ENCODE data around the gene CCDC14. TPM values are rescaled to one million over a fixed set of nuclear protein-coding genes. Genes with fewer than 3 reads are reported as not detected.

The CCDC14 gene
- total RNA-seq, 1 donor from 2014 or later, result 30.1 TPM

DNA sequence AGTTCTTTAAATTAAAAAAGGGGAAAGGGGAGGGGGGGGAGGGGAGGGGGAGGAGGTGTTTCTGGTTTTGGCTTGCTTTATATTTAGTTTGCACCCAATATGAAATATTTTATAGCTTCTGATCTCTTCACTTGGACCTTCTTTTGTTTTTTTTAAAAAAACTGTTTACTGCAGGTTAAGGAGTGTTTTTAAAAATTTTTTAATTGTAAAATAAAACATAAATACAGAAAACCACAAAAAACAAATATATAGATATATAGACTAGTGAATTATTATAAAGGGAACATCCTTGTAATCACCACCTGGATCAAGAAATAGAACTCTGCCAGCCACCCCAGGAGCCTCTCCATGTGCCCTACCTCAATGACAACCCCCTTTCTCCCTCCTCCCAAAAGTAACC lies 76.0 kb downstream of the CCDC14 start:
- ChIA-PET CTCF (no interaction called here), POLR2A (no interaction called here)
- no peak for ATAC-seq (ENCODE audit: low read depth)
- DNase-seq, result no peak
- TF ChIP-seq, protein P1, sequence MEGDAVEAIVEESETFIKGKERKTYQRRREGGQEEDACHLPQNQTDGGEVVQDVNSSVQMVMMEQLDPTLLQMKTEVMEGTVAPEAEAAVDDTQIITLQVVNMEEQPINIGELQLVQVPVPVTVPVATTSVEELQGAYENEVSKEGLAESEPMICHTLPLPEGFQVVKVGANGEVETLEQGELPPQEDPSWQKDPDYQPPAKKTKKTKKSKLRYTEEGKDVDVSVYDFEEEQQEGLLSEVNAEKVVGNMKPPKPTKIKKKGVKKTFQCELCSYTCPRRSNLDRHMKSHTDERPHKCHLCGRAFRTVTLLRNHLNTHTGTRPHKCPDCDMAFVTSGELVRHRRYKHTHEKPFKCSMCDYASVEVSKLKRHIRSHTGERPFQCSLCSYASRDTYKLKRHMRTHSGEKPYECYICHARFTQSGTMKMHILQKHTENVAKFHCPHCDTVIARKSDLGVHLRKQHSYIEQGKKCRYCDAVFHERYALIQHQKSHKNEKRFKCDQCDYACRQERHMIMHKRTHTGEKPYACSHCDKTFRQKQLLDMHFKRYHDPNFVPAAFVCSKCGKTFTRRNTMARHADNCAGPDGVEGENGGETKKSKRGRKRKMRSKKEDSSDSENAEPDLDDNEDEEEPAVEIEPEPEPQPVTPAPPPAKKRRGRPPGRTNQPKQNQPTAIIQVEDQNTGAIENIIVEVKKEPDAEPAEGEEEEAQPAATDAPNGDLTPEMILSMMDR (IDR thresholded peaks at IDR 0.05), result no peak
- Mint-ChIP-seq H3K9me3 (no peaks in the 10 kb centered on the region), H3K4me1 (peaks cover 14% of the 10 kb centered on the region), H3K27me3 (peaks cover 39% of the 10 kb centered on the region), H3K27ac (no peak overlapping the region), H3K36me3 (ENCODE audit: low read depth) (no peaks in the 10 kb centered on the region), H3K4me3 (no peak overlapping the region)
- intact Hi-C loops (cut with micrococcal nuclease), result no loop called here

DNA sequence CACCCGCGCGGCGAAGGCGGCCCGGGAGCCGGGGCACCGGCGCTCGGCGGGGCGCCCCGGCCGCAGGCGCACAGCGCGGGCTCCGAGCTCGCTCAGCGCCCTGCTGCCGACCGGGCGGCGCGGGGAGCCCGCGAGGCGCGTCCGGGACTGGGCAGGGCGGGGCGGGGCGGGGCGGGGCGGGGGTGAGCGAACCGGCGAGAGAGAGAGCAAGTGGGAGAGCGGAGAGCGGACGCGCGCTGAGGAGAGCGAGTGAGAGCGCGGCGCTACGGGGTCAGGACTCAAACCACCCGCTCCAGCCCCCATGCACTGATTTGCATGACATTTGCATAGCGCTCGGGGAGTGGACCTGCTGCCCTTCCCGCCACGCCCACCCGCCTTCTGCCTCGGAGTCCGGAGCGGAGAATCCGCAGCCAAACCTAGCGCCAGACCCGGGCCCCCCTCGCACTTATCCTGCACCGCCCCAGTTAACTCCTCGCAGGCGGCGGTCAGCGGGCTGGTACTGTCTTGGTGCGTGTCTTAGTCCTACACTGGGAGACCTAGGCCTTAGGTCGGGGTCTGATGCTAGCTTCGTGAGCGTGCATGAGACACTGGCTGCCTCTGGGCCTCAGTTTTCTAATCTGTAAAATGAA lies 76.7 kb downstream of the CCDC14 start, which contains the start of gene MYLK:
Gene MYLK (minus strand): TSS at position 130 of the 629 bp plus-strand sequence. CDS start 90,491 bp downstream, outside the sequence.
- peak; percentile 88 for ATAC-seq (ENCODE audit: low read depth)
- intact Hi-C loops (cut with micrococcal nuclease), result no loop called here
- H3K36me3 Mint-ChIP-seq (ENCODE audit: low read depth), result no peaks in the 10 kb centered on the region
- CTCF ChIA-PET, result no interaction called here
- H3K27me3 Mint-ChIP-seq, result peaks cover 39% of the 10 kb centered on the region
- peaks cover 14% of the 10 kb centered on the region for H3K4me1 Mint-ChIP-seq
- peak within 1 kb of the TSS; percentile 76 for H3K4me3 Mint-ChIP-seq
- H3K9me3 Mint-ChIP-seq, result no peaks in the 10 kb centered on the region
- H3K27ac Mint-ChIP-seq, result no peak within 1 kb of the TSS
- no peak for DNase-seq
- TF ChIP-seq, protein P1 (IDR thresholded peaks at IDR 0.05), result no peak
- POLR2A ChIA-PET, result no interaction called here

DNA sequence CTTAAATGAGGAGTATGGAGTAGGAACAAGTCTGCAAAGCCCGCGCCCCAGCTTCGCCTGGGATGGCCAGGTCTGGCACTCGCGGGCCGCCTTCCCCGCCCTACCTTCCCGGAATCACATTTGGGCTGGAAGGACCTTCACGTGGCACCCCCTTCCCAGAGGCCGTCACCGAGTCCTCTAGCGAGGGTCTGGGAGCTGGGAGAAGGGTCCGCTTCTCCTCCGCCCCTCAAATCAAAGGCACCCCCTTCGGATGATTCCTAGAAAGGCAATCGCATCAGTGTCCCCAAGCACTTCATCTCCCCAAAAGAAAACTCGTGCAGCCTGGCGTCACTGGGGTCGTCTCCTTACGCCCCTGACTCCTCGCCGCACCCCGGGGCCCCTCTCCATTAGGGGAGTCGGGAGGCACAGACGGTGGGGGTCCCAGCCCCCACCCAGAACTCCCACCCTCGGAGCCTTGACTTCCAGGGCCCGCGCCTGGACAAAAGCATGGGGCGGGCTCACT lies 77.3 kb downstream of the CCDC14 start:
- Mint-ChIP-seq H3K36me3 (ENCODE audit: low read depth) (no peaks in the 10 kb centered on the region), H3K4me3 (peak overlapping the region; percentile 61), H3K27ac (no peak overlapping the region), H3K4me1 (peaks cover 14% of the 10 kb centered on the region), H3K27me3 (peaks cover 39% of the 10 kb centered on the region), H3K9me3 (no peaks in the 10 kb centered on the region)
- ChIA-PET CTCF (no interaction called here), POLR2A (no interaction called here)
- TF ChIP-seq, protein P1 (IDR thresholded peaks at IDR 0.05), result no peak
- no peak for DNase-seq
- intact Hi-C loops (cut with micrococcal nuclease), result no loop called here
- ATAC-seq (ENCODE audit: low read depth), result no peak

DNA sequence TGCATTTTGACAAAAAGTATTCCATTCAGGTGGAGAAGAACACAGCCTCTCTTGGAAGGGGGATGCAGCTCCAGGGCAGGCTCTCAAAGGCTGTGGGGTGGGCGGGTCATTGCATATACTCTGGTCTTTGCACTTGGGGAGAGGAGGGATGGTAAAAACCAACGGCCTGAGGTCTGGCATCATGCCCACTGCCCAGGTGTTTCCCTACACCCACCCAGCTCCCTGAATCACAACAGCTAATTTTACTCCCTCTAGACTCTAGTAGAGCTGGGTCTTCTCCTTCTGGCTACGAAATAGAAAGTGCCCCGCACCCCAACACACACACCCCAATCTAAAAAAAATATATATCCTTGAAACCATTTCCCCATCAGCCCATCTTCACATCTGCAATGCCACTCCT lies 77.9 kb downstream of the CCDC14 start:
- Mint-ChIP-seq H3K9me3 (no peaks in the 10 kb centered on the region), H3K36me3 (ENCODE audit: low read depth) (no peaks in the 10 kb centered on the region), H3K27me3 (peaks cover 36% of the 10 kb centered on the region), H3K4me3 (peak overlapping the region; percentile 0), H3K4me1 (peaks cover 14% of the 10 kb centered on the region), H3K27ac (no peak overlapping the region)
- POLR2A ChIA-PET, result no interaction called here
- TF ChIP-seq, protein P1 (IDR thresholded peaks at IDR 0.05), result no peak
- DNase-seq (no peak), ATAC-seq (ENCODE audit: low read depth) (no peak)
- intact Hi-C loops (cut with micrococcal nuclease), result no loop called here
- CTCF ChIA-PET, result no interaction called here

DNA sequence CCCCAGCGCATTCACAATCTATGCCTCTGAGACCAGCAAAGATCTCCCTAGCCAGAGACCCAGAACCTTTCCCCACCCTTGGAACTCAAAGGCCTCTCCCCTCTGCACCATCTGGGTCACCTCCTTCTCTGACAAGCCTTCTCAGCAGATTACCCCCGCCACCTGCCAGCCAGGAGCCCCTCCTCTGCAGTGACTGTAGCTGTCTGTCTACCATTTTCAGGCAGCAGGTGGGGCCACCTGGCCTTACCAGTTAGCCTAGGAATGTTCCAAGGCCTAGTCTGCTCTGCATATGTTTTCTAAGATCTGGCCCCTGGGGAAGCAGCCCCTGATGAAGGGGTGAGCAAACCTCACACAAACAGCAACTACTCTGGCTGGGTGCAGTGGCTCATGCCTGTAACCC lies 79.3 kb downstream of the CCDC14 start:
- ChIA-PET CTCF (no interaction called here), POLR2A (no interaction called here)
- no peak overlapping the region for H3K4me3 Mint-ChIP-seq
- DNase-seq (no peak), ATAC-seq (ENCODE audit: low read depth) (no peak)
- no peaks in the 10 kb centered on the region for H3K36me3 Mint-ChIP-seq (ENCODE audit: low read depth)
- peaks cover 14% of the 10 kb centered on the region for H3K4me1 Mint-ChIP-seq
- intact Hi-C loops (cut with micrococcal nuclease), result no loop called here
- TF ChIP-seq, protein P1 (IDR thresholded peaks at IDR 0.05), result no peak
- H3K9me3 Mint-ChIP-seq, result no peaks in the 10 kb centered on the region
- H3K27me3 Mint-ChIP-seq, result peaks cover 34% of the 10 kb centered on the region
- no peak overlapping the region for H3K27ac Mint-ChIP-seq
